SK-N-DZ (cell line): Measurements from ENCODE around the gene RGS3.

ENCODE experiments used
- DNase-seq: peaks from one replicate; pipeline ENCODE4 v3.0.0-alpha.2; 2015; ENCODE audit warnings: low spot score

The RGS3 gene

DNA sequence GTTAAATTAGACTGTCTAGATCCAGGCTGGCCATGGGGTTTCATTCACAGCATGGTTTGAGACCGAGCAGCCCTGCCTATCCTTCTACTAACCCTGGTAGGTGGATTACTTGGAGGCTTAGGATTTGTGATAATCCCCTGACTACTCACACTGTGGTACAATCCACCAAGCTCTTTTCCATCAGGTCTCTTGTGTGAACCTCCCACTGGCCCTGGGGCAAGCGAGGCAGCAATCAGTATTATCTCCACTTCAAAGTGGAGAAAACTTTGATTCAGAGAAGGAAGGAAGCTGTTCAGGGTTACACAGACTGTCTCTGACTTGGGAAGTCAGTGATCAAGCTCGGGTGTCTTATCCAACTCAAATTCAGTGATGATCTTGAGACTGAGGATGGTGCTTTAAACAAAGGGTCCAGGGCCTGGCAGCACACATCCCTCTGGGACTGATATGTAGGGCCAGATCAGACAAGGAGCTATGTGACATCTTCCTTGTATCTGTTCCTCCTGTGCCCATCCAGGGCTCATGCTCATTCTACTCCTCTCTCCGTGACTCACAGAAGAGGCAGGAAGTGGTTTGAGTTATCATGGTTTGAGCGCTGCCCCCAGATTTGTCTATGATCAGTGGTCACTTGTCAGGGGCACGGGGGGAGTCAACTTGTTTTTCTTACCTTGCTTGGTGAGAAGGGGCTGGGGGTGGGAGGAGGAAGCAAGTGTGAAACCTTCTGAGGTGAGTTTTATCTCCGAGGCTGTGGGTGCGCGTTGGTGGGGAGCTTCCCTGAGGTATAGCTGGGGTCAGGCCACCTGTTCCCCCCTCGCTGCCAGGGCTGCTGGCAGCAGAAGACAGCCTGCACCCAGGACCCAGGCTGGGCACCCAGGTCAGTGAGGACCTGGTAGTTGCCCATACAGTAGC lies 48.6 kb downstream of the RGS3 start:
- no peak for DNase-seq

- DNase-seq, result no peak
These were observed 49.6 kb downstream of the RGS3 start for GRCh38 chr9:113513111-113513510.

GRCh38 chr9:113513536-113513935 lies 50.0 kb downstream of the RGS3 start:
- DNase-seq, result no peak

DNA sequence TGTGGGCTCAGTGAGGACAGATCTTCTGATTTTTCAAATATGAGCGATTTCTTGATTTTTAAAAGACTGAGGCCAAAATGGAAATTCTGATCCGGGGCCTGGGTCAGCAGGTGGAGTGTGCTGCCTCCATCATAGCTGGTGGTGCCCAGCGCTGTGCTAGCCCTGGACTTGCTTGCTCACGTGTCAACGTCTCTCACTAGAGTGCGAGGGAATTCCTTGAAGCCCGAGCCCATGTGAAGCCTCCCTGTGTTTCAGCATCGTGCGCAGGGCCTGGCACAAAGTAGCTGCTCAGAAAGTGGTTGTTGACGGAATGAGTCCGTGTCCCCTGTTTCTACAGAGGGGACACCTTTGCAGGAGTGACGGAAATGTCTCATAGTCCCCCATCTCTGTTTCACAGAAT lies 50.5 kb downstream of the RGS3 start:
- no peak for DNase-seq

- DNase-seq, result no peak
These were observed 51.2 kb downstream of the RGS3 start for GRCh38 chr9:113514748-113515147.

DNA sequence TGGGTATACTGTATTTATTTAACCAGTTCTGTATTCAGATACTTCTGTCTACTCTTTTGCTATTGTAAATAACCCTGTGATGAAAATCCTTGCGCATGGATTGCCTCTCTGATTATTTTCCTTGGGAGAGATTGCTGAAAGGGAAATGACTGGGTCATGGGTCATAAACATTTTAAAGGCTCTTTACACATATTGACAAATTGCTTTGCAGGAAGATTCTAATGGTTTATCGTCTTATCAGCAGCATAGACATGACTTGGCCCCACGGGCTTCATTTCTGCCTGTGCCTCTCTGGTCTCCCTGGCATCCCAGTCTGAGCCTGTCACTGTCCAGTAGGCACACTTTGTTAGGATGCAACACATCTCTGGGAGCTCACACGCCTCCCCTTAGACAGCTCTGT lies 52.3 kb downstream of the RGS3 start:
- no peak for DNase-seq

GRCh38 chr9:113516840-113517577 lies 53.5 kb downstream of the RGS3 start:
- DNase-seq, result no peak

DNA sequence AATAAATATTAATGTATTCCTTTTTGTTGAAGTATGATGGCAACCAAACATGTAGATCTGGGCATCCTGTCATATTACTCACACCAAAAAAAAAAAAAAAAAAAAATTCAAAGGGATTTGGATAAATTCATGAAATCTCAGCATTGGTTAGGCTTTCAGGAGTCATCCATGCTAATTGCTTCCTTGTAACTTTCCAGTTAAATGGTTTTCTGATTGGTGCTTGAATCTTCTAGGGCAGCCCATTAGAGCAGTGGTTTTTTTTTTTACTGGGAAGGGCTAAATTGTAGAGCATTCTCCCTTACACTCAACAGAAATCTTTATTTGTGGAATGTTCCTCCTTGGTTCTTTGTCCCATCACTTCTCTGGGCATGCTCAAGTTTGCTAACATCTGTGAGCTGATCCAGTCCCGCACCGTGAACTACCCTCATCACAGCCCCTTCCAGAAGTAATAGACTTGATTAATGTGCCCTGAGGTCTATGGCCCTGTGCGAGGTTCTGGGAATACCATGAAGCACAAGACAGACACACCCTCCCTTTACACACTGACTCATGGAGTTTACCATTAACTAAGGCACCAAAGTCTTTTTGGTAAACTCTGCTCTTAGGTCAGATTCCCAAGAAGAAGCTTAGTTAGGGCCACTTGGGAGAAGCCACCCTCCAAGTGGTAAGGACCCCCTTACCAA lies 56.0 kb downstream of the RGS3 start:
- DNase-seq, result no peak

- no peak for DNase-seq
These were observed 56.6 kb downstream of the RGS3 start for GRCh38 chr9:113520109-113520642.

- DNase-seq, result no peak
These were observed 58.2 kb downstream of the RGS3 start for GRCh38 chr9:113521693-113522255.

DNA sequence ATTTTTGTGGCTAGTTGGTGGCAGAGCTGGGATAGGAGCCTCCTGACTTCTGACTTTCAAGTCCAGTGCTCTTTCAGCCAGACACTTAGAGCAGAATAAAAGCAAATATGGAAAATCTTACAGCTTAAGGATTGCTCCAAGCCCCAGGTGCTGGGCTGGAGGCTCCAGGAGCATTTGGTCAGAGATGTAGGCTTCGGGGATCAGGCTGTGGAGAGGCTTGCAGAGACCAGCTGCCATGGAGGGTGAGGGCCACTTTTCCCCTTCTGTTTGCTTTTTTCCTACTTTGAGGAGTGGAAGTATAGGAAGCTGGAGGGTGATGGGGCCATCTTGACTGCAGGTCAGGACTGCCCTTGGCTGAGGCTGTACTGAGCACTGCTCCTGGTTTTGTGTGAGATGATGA lies 58.9 kb downstream of the RGS3 start:
- no peak for DNase-seq

GRCh38 chr9:113522858-113523257 lies 59.3 kb downstream of the RGS3 start:
- DNase-seq, result no peak

DNA sequence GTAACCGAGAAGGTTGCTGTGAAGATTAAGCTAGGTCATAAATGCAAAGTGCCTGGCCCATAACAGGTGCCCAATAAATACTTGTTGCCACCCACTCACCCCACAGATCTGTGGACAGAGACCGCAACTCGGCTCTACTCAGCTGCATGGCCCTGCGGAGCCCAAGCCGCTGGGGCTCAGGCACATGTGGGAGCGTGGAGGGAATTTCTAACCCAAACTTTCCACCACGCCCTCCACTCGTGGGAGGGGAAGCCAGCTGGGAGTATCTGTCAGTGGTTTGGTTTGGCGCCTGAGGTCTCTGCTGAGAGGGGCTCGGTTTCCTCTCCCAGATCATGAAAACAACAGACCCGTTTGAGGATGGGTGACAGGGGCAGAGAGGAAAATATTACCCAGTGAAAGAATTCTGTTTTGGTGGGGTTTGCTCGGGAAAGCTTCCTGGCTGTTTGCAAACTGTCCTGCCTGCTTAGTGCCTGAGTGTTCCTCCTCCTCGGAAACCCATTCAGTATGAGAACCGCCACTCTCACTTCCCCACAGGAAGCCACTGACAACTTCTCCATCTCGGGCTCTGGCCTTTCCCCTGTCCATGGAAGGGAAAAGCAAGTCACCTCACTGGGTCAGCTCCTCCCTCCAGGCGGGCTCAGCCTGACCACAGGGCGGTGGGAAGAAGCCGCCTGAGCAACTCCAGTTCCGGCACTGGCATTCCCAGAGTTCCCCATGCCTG lies 60.1 kb downstream of the RGS3 start:
- DNase-seq, result no peak

DNA sequence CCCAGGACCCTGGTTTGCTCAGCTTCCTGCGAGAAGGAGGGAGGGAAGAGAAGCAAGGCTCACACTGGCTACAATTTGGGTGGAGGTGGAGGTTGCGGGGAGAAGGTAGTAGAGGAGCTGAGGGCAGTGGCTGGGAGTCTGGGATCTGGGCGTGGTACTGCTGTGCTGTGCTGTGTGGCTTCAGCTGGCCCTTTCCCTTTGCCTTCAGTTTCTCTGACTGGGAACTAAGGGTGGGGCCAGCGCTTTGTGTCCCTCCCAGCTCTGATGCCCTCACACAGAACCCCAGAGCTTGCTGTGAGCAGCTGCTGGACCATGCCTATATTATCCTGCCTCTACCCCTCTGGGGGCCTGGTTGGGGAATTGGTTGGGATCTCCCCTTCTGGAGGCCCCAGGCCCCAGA lies 60.9 kb downstream of the RGS3 start:
- DNase-seq, result no peak

DNA sequence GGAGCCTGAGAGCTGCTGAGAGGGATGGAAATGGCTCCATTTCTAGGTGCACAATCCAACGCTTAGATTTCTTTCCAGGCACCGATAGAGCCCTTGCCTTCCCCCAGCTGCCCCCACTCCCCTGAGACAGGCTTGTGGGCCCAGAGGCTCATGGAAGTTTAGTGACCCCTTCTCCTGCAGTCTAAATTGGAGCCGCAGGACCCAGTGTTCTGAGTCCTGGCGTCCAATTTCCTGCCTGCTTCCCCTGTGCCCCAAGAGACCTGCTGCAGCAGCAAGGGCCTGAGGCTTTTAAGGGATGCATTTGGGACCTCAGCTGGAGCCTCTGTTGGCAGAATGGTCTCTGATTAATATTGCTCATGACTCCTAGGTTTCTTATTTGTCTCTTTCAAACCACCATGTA lies 61.7 kb downstream of the RGS3 start:
- DNase-seq, result no peak

DNA sequence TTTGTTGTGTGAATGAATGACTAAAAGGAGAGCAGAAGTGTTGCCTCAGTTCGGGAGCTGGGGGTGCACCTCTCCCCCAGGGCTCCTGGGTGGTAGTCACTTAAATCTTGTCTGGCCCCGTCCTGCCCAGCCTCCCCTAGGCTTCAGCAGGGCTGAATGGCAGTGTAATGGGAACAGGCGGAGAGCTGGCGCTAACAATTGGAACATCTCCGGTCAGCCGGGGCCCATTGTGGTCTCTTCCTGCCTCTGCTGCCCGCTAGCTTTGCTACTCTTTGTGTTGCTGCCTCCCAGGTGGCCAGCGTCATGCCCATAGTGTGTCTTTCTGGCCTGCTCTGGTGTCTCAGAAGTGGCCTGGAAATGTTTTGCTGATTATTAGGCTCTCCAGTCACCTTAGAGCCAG lies 62.3 kb downstream of the RGS3 start:
- DNase-seq, result no peak

DNA sequence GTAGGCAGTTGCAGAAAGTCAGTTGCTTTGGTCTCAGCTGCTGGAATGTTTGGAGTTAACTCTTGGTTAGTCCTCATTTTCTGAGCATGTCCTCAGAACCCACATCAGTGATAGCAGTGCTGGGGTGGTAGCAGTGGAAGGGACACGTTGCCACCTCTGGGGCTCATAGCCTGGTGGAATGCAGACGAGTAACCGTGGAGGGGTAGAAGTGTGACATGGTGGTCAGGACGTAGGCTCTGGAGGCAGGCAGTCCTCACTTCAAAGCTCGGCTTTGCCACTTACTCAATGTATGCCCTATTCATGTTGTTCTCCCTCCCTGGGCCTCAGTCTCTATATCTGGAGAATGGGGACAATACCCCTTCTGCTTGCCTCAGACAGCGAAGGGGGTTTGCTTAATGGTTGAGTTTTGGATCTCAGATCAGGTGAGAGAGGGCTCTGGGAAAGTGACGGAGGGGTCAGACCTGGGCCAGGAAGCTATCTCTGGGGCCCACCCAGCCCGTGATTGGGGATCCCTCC lies 62.8 kb downstream of the RGS3 start:
- DNase-seq, result no peak

- no peak for DNase-seq
These were observed 63.3 kb downstream of the RGS3 start for GRCh38 chr9:113526841-113527240.

GRCh38 chr9:113528088-113528487 lies 64.6 kb downstream of the RGS3 start:
- no peak for DNase-seq

GRCh38 chr9:113528811-113529210 lies 65.3 kb downstream of the RGS3 start:
- DNase-seq, result no peak
